Measurements from ENCODE around the gene METTL15. TPM values are rescaled to one million over a fixed set of nuclear protein-coding genes. Genes with fewer than 3 reads are reported as not detected.

Gene METTL15
- total and polyA plus RNA-seq, 2 of the 8 experiments (the other 6 are each of a cell fraction or from before 2014, with no cell fraction given), result 5.4 to 10.5 TPM

- TF ChIP-seq KDM4A (IDR thresholded peaks at IDR 0.05; ENCODE audit: low read depth, low read length, severe bottlenecking) (no peak), EZH2 (IDR thresholded peaks at IDR 0.05; ENCODE audit: low read depth, low read length, severe bottlenecking) (no peak), MAFK (IDR thresholded peaks at IDR 0.05; ENCODE audit: low read depth, low read length) (no peak)
- TF ChIP-seq, protein P1, sequence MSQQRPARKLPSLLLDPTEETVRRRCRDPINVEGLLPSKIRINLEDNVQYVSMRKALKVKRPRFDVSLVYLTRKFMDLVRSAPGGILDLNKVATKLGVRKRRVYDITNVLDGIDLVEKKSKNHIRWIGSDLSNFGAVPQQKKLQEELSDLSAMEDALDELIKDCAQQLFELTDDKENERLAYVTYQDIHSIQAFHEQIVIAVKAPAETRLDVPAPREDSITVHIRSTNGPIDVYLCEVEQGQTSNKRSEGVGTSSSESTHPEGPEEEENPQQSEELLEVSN (IDR thresholded peaks at IDR 0.05), result no peak
Observed at GRCh38 chr11:28123151-28123581, 15.0 kb downstream of the METTL15 start (continued).
